Measurements from ENCODE around the gene SORCS1.

The SORCS1 gene

GRCh38 chr10:106982268-106982667 is 182.2 kb downstream of the SORCS1 start:
- no peak for DNase-seq

GRCh38 chr10:106981452-106982075 is 182.9 kb downstream of the SORCS1 start:
- DNase-seq: no peak

- no peak for DNase-seq
These were observed 183.7 kb downstream of the SORCS1 start for GRCh38 chr10:106980495-106981451.

GRCh38 chr10:106978756-106979155 is 185.8 kb downstream of the SORCS1 start:
- DNase-seq: no peak

- no peak for DNase-seq
These were observed 190.8 kb downstream of the SORCS1 start for GRCh38 chr10:106973716-106974115.

GRCh38 chr10:106973288-106973687 is 191.2 kb downstream of the SORCS1 start:
- DNase-seq: no peak

GRCh38 chr10:106972381-106972780 is 192.1 kb downstream of the SORCS1 start:
- DNase-seq: no peak

- no peak for DNase-seq
These were observed 193.1 kb downstream of the SORCS1 start for GRCh38 chr10:106971411-106971831.

GRCh38 chr10:106967452-106967851 is 197.1 kb downstream of the SORCS1 start:
- no peak for DNase-seq

- DNase-seq: no peak
These were observed 203.7 kb downstream of the SORCS1 start for GRCh38 chr10:106960812-106961211.

GRCh38 chr10:106959521-106959920 is 205.0 kb downstream of the SORCS1 start:
- no peak for DNase-seq

- no peak for DNase-seq
These were observed 205.7 kb downstream of the SORCS1 start for GRCh38 chr10:106958589-106959361.

- DNase-seq: no peak
These were observed 206.5 kb downstream of the SORCS1 start for GRCh38 chr10:106957823-106958588.

- no peak for DNase-seq
These were observed 208.1 kb downstream of the SORCS1 start for GRCh38 chr10:106956216-106956915.

GRCh38 chr10:106955133-106955532 is 209.4 kb downstream of the SORCS1 start:
- DNase-seq: no peak

- DNase-seq: no peak
These were observed 212.5 kb downstream of the SORCS1 start for GRCh38 chr10:106952033-106952432.

- no peak for DNase-seq
These were observed 214.6 kb downstream of the SORCS1 start for GRCh38 chr10:106949680-106950478.

- DNase-seq: no peak
These were observed 216.9 kb downstream of the SORCS1 start for GRCh38 chr10:106947643-106948042.

- no peak for DNase-seq
These were observed 222.4 kb downstream of the SORCS1 start for GRCh38 chr10:106942035-106942662.

GRCh38 chr10:106941297-106942034 is 223.0 kb downstream of the SORCS1 start:
- no peak for DNase-seq

All from activated CD4-positive, alpha-beta T cell treated with anti-CD3 and anti-CD28 coated beads for 48 hours (primary cell).